Stimulated activated CD4-positive, alpha-beta T cell treated with anti-CD3 and anti-CD28 coated beads, Interleukin-2, amount 100 ng/mL, for 24 hours (primary cell): ENCODE data around the gene PCDHGA8.

ENCODE experiments used
- DNase-seq, 2 donors: peaks; one replicate each; pipeline ENCODE4 v3.0.0-alpha.2; 2020

Gene PCDHGA8

GRCh38 chr5:141434006-141434405, 41.6 kb downstream of the PCDHGA8 start:
- no peak for DNase-seq

GRCh38 chr5:141437221-141437620, 44.8 kb downstream of the PCDHGA8 start:
- DNase-seq = no peak

- DNase-seq = no peak
These were observed 47.1 kb downstream of the PCDHGA8 start for GRCh38 chr5:141439411-141440141.

- DNase-seq = no peak
These were observed 47.9 kb downstream of the PCDHGA8 start for GRCh38 chr5:141440341-141440740.

GRCh38 chr5:141441571-141442170, 49.2 kb downstream of the PCDHGA8 start:
- DNase-seq = no peak
